HCT116 (cell line): Measurements from ENCODE around the gene RAPGEF1. TPM values are rescaled to one million over a fixed set of nuclear protein-coding genes. Genes with fewer than 3 reads are reported as not detected.

ENCODE experiments used
- ATAC-seq: fragments of 200-7000 bp; cut with Tn5 transposase; 2 replicates; pipeline ENCODE4 v1.9.1; 2020; ENCODE audit warnings: mild to moderate bottlenecking, moderate library complexity
- BruUV-seq: library from RNA; stranded (reverse); fragments of 400-500 nt; replicated peaks from 2 replicates; lab custom pipeline; 2021; lab: Mats Ljungman, UMichigan
- CTCF ChIA-PET: fragments of 300-600 bp; sonication (Branson Sonifier 250); formaldehyde crosslinking; loops from one replicate; lab custom pipeline; 2021; ENCODE audit warnings: antibody characterized with exemption; lab: Charles Lee
- POLR2A ChIA-PET: fragments of 300-600, 350-600 bp; sonication (Branson Sonifier 250); formaldehyde crosslinking; loops from one replicate; lab custom pipeline; 2021; ENCODE audit warnings: antibody characterized with exemption; lab: Charles Lee
- RAD21 ChIA-PET, 2 experiments: fragments of 300-600 bp; sonication (Branson Sonifier 250); formaldehyde crosslinking; loops; one replicate each; lab custom pipeline; 2023; ENCODE audit warnings: low total read pairs in 2 of 2; ENCODE audit not compliant: uncharacterized antibody in 2 of 2, unreplicated experiment in 2 of 2, low non-redundant PET in 1 of 2; lab: Charles Lee
- DNase-seq: peaks from one replicate; pipeline ENCODE4 v3.0.0-alpha.2; 2010; ENCODE audit warnings: low read depth, low spot score
- H2AFZ ChIP-seq: fragments of 200-600 bp; shearing (Covaris generic), sonication (generic); 2 replicates; pipeline ENCODE4 v1.6.1; 2017; ENCODE audit warnings: low read depth, mixed run types, mixed read lengths, antibody characterized with exemption, low read length; ENCODE audit not compliant: poor library complexity, severe bottlenecking
- H3K27ac ChIP-seq: 2 replicates; pipeline ENCODE4 v1.5.1; 2012; ENCODE audit warnings: low read depth, low read length
- H3K27me3 ChIP-seq: fragments of 200-600 bp; sonication (generic); 2 replicates; pipeline ENCODE4 v1.6.1; 2016; ENCODE audit warnings: mixed run types, low read length, mixed read lengths; ENCODE audit not compliant: insufficient read depth
- H3K36me3 ChIP-seq, 2 experiments: fragments of 200-500 bp in 1 of 2; fragments of 200-600 bp in 1 of 2; sonication (Bioruptor generic) in 1 of 2; sonication (generic) in 1 of 2; 2 replicates each; pipeline versions ENCODE4 v1.5.1 to v1.6.1; 2014 to 2016; ENCODE audit warnings: low read length in 2 of 2, inconsistent platforms in 1 of 2, mixed read lengths in 1 of 2, mixed run types in 1 of 2; ENCODE audit not compliant: insufficient read depth in 2 of 2, control insufficient read depth in 1 of 2
- H3K4me1 ChIP-seq, 2 experiments: fragments of 200-600 bp in 1 of 2; sonication (generic) in 1 of 2; 2 replicates each; pipeline versions ENCODE4 v1.5.1 to v1.6.1; 2012 to 2017; ENCODE audit warnings: low read length in 2 of 2, inconsistent platforms in 1 of 2, mild to moderate bottlenecking in 1 of 2, mixed read lengths in 1 of 2, mixed run types in 1 of 2, moderate library complexity in 1 of 2; ENCODE audit not compliant: insufficient read depth in 2 of 2, control insufficient read depth in 1 of 2
- H3K4me2 ChIP-seq: fragments of 200-600 bp; sonication (generic); 2 replicates; pipeline ENCODE4 v1.6.1; 2017; ENCODE audit warnings: mixed run types, low read length, mixed read lengths
- H3K4me3 ChIP-seq, 2 experiments: fragments of 200-600 bp in 1 of 2; sonication (generic) in 1 of 2; replicated peaks in 1 of 2; 2 replicates each; pipeline ENCODE4 v1.5.1; 2011 to 2016; ENCODE audit warnings: low read length in 2 of 2, control low read depth in 1 of 2, low read depth in 1 of 2, mild to moderate bottlenecking in 1 of 2, mixed read lengths in 1 of 2, mixed run types in 1 of 2
- H3K79me2 ChIP-seq: fragments of 200-600 bp; sonication (generic); 2 replicates; pipeline ENCODE4 v1.6.1; 2017; ENCODE audit warnings: mild to moderate bottlenecking, mixed run types, low read length, moderate library complexity, mixed read lengths; ENCODE audit not compliant: insufficient read depth
- H3K9ac ChIP-seq: fragments of 200-600 bp; sonication (generic); 2 replicates; pipeline ENCODE4 v1.6.1; 2016; ENCODE audit warnings: low read length, mixed read lengths
- H3K9me2 ChIP-seq: fragments of 200-600 bp; sonication (generic), shearing (Covaris generic); 2 replicates; pipeline ENCODE4 v1.6.1; 2017; ENCODE audit warnings: mixed run types, mild to moderate bottlenecking, moderate library complexity; ENCODE audit not compliant: insufficient read depth
- H3K9me3 ChIP-seq, 2 experiments: fragments of 200-500 bp in 1 of 2; fragments of 200-600 bp in 1 of 2; sonication (Bioruptor generic) in 1 of 2; sonication (generic) in 1 of 2; 2 replicates each; pipeline ENCODE4 v1.6.1; 2014 to 2017; ENCODE audit warnings: low read length in 2 of 2, mixed read lengths in 2 of 2, inconsistent platforms in 1 of 2, low read depth in 1 of 2, mild to moderate bottlenecking in 1 of 2, mixed run types in 1 of 2, moderate library complexity in 1 of 2; ENCODE audit not compliant: control insufficient read depth in 1 of 2, insufficient read depth in 1 of 2
- H4K20me1 ChIP-seq: fragments of 200-600 bp; sonication (generic), shearing (Covaris generic); 2 replicates; pipeline ENCODE4 v1.6.1; 2017; ENCODE audit warnings: mixed run types, mild to moderate bottlenecking, moderate library complexity; ENCODE audit not compliant: insufficient read depth
- ATF3 ChIP-seq: IDR thresholded peaks from 2 replicates; pipeline ENCODE4 v1.6.1; 2012
- CBX3 ChIP-seq: IDR thresholded peaks from 2 replicates; pipeline ENCODE4 v1.6.1; 2012; ENCODE audit warnings: low read depth
- CTCF ChIP-seq, 3 experiments: fragments of 200-600 bp in 1 of 3; sonication (generic) in 1 of 3; IDR thresholded peaks in 2 of 3; conservative IDR thresholded peaks in 1 of 3; 2 replicates each; pipeline ENCODE4 v1.5.1; 2012 to 2017; ENCODE audit warnings: low read depth in 2 of 3, low read length in 2 of 3, antibody characterized with exemption in 1 of 3, borderline replicate concordance in 1 of 3, control low read depth in 1 of 3, mild to moderate bottlenecking in 1 of 3, mixed read lengths in 1 of 3, mixed run types in 1 of 3, moderate library complexity in 1 of 3; ENCODE audit not compliant: insufficient read depth in 1 of 3
- EGR1 ChIP-seq: IDR thresholded peaks from 2 replicates; pipeline ENCODE4 v1.6.1; 2012; ENCODE audit warnings: low read depth
- ELF1 ChIP-seq: IDR thresholded peaks from 2 replicates; pipeline ENCODE4 v1.6.1; 2012; ENCODE audit warnings: low read depth, borderline replicate concordance
- EZH2phosphoT487 ChIP-seq: fragments of 200-600 bp; IDR thresholded peaks from 2 replicates; pipeline ENCODE4 v1.6.1; 2018; ENCODE audit warnings: antibody characterized with exemption, borderline replicate concordance
- FOSL1 ChIP-seq: IDR thresholded peaks from 2 replicates; pipeline ENCODE4 v1.6.1; 2012; ENCODE audit warnings: low read depth
- MAX ChIP-seq: IDR thresholded peaks from 2 replicates; pipeline ENCODE4 v1.6.1; 2012
- POLR2A ChIP-seq: IDR thresholded peaks from 2 replicates; pipeline ENCODE4 v1.7.0; 2011; ENCODE audit warnings: borderline replicate concordance; ENCODE audit not compliant: insufficient read depth, insufficient read length; ENCODE audit errors: extremely low read depth
- POLR2AphosphoS5 ChIP-seq: IDR thresholded peaks from 2 replicates; pipeline ENCODE4 v1.6.1; 2011; ENCODE audit warnings: mild to moderate bottlenecking, low read depth, low read length, moderate library complexity
- RAD21 ChIP-seq: IDR thresholded peaks from 2 replicates; pipeline ENCODE4 v1.6.1; 2012; ENCODE audit warnings: low read depth, mild to moderate bottlenecking
- SRF ChIP-seq: IDR thresholded peaks from 2 replicates; pipeline ENCODE4 v1.6.1; 2012; ENCODE audit warnings: low read depth
- YY1 ChIP-seq: IDR thresholded peaks from 2 replicates; pipeline ENCODE4 v1.6.1; 2011; ENCODE audit warnings: low read length, low read depth, moderate library complexity, mild to moderate bottlenecking; ENCODE audit not compliant: insufficient replicate concordance; ENCODE audit errors: extremely low read depth
- ZNF274 ChIP-seq: fragments of 200-500 bp; sonication (Bioruptor generic); IDR thresholded peaks from 2 replicates; pipeline ENCODE4 v1.6.1; 2014; ENCODE audit warnings: mild to moderate bottlenecking, low read depth, low read length, inconsistent platforms
- intact Hi-C: fragments of 100-400 bp; cut with micrococcal nuclease; formaldehyde crosslinking; loops from 2 replicates; pipeline ENCODE4 v1.10.0; 2022
- total RNA-seq: library from RNA; stranded (reverse); gene quantifications from one replicate; pipeline ENCODE4 v1.2.1, GENCODE V29; 2021; ENCODE audit not compliant: unreplicated experiment

The RAPGEF1 gene
- total RNA-seq, 1 experiment from 2014 or later = 43.0 TPM

- ChIA-PET RAD21 (no interaction called here), POLR2A (no interaction called here)
- BruUV-seq = no TSS peak
- Histone ChIP-seq H2AFZ (no peak overlapping the region), H4K20me1 (no peaks in the 10 kb centered on the region), H3K4me2 (no peak overlapping the region), H3K79me2 (no peaks in the 10 kb centered on the region), H3K4me3 (no peak overlapping the region), H3K27ac (no peak overlapping the region), H3K9ac (no peak overlapping the region), H3K36me3 (no peaks in the 10 kb centered on the region)
- intact Hi-C loops = loop anchor here (1.0 kb wide), 2 partner anchors 149 to 156 kb away; partner anchors contain the start of gene RAPGEF1
- ATAC-seq = peak; percentile 96
- TF ChIP-seq SRF = no peak
- peak; percentile 78 to 99 (median 81) for TF ChIP-seq CTCF (IDR thresholded peaks at IDR 0.05 in 2 of 3, conservative IDR thresholded peaks at IDR 0.05 in 1 of 3; ENCODE audit: borderline replicate concordance in 1 of 3, insufficient read depth in 1 of 3, low read depth in 2 of 3, low read length in 2 of 3)
- no peak for TF ChIP-seq ZNF274
- TF ChIP-seq MAX = no peak
- TF ChIP-seq CBX3 = no peak
- no peak for TF ChIP-seq EGR1
- TF ChIP-seq EZH2phosphoT487 = no peak
- peak; percentile 98 for TF ChIP-seq RAD21
- TF ChIP-seq POLR2A = no peak
- TF ChIP-seq ATF3 = no peak
- TF ChIP-seq ELF1 = no peak
- TF ChIP-seq YY1 = no peak
- no peak for TF ChIP-seq FOSL1
- TF ChIP-seq POLR2AphosphoS5 = no peak
- TF ChIP-seq, all 23 proteins: peak for 2
- CTCF ChIA-PET = interaction anchor here (0.6 to 1.3 kb wide), 11 partner anchors 10 to 174 kb away, joined by 3 to 9 read pairs (median 4); no protein-coding TSS in a partner anchor
- peak; percentile 33 for DNase-seq
- Histone ChIP-seq H3K27me3 (no peaks in the 10 kb centered on the region), H3K4me1 (no peaks in the 10 kb centered on the region), H3K9me3 (no peaks in the 10 kb centered on the region), H3K9me2 (no peaks in the 10 kb centered on the region)
Measured at GRCh38 chr9:131590907-131591844, 148.7 kb downstream of the RAPGEF1 start.
